GM13977 (cell line): Measurements from ENCODE around the gene UQCC2.

Experiments used
- DNase-seq: peaks from one replicate; pipeline ENCODE4 v3.0.0; 2012; ENCODE audit warnings: low spot score
- in situ Hi-C: fragments of 300-500 bp; cut with MboI; formaldehyde crosslinking; loops from one replicate; pipeline ENCODE4 v1.12.0; 2022; ENCODE audit warnings: low sequenced_read_pairs, low pct_unique_long_range_greater_than_20kb, mixed read lengths, inconsistent platforms; ENCODE audit not compliant: unreplicated experiment
- TF ChIP-seq, protein P1 (sequence below): IDR thresholded peaks from 2 replicates; pipeline ENCODE4 v1.5.1; 2012; ENCODE audit warnings: mild to moderate bottlenecking, control low read depth; ENCODE audit not compliant: insufficient read depth; ENCODE audit errors: extremely low read depth, missing control alignments

Gene UQCC2

DNA sequence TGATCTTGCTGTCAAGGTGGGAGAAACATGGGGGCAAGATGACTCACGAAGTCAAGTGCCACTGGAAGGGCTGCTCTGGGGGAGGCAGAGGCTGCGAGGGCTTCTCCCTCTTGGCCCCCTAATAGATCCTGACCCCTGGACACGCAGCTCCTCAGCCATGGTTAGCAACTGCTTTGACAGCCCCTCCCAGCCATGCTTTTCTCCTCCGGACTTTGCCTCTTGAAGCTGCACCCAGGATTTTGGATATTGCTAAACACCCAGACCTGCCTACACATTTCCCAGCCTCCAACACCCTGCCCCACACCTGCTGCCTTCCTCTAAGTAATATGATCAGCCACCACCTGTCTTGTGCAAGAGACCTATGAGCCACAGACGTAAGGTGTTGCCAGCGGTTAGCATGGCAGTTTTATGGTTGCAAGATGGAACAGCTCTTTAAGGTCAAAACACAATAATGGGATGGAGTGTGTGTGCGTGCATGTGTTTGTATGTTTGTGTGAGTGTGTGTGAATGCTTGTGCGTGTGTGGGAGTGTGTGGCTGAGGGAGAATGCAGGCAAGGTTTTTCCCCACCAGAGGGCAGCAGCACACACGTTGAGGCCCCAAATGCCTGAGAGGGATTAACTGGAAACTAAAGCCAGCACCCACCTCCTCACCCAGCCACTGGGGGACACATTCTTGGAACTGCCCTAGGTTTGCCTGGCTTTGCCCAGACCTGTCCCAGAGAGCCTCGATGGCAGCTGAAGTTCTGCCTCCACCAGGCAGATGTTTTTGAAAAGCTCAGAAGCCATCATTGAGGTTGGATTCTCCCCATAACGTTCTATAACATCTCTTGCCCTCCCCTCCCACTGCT, 32.7 kb upstream of the UQCC2 start:
- peak; percentile 89 for DNase-seq

DNA sequence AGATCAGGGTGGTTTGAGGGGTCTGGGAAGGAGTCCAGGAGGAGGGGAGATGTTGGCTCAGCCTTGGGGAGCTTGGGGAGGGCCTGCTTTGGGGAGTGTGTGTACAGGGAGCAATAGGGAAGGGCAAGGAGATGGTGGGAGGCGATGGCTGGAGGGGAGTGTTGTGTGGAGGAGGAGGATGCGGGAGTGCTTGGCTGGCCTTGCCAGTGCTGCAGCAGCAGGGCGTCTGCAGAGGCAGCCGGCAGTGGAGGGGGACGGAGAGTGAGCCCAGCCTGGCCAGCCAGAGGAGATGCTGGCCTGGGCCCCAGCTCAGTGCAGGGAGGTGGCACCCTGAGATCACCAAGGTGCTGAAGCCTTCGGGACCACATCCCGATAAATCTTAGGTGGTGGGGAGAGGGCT, 31.3 kb upstream of the UQCC2 start:
- TF ChIP-seq, protein P1, sequence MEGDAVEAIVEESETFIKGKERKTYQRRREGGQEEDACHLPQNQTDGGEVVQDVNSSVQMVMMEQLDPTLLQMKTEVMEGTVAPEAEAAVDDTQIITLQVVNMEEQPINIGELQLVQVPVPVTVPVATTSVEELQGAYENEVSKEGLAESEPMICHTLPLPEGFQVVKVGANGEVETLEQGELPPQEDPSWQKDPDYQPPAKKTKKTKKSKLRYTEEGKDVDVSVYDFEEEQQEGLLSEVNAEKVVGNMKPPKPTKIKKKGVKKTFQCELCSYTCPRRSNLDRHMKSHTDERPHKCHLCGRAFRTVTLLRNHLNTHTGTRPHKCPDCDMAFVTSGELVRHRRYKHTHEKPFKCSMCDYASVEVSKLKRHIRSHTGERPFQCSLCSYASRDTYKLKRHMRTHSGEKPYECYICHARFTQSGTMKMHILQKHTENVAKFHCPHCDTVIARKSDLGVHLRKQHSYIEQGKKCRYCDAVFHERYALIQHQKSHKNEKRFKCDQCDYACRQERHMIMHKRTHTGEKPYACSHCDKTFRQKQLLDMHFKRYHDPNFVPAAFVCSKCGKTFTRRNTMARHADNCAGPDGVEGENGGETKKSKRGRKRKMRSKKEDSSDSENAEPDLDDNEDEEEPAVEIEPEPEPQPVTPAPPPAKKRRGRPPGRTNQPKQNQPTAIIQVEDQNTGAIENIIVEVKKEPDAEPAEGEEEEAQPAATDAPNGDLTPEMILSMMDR, result no peak
- no peak for DNase-seq
- in situ Hi-C loops, result no loop called here

More for the DNA sequence above, 32.7 kb upstream of the UQCC2 start:
- in situ Hi-C loops, result no loop called here
- TF ChIP-seq, protein P1, result peak; percentile 88

DNA sequence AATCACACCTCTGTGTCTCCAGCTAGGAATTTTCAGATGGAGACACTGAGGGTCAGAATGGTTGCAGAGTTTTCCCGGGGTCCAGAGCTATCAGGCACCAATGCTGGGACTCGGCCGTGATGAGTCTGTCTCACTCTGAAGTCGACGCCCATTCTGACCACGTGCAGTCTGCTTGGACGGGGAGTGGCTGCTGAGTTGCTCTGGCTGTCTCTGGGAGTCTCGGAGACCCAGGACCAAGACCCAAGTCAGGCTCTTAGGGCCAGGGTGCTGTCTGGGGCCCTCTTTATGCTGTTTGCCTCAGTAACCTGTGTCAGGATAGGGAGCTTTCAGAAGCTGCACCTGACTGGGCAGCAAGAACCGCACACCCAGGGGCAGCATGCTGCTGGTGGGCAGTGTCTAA, 30.6 kb upstream of the UQCC2 start:
- no peak for DNase-seq
- TF ChIP-seq, protein P1, result no peak
- in situ Hi-C loops, result no loop called here

DNA sequence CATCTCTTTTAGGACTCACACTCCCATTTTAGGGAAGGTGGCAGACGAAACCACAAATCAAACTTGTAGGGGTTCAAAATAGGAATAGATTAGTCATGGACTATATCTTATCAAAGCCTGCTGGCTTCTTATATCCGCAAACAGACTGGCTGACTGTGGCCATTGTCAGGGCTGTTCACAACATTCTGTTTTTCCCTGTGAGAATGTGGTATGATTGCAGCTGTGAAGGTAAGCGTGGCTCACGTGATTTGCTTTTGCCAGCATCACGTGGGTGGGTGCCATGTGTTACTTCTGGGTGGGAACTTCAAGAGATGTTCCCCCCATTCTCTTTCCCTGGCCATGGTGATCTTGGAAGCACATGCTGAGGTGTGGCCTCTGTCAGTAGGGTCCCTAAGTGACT, 29.3 kb upstream of the UQCC2 start:
- TF ChIP-seq, protein P1, result no peak
- in situ Hi-C loops, result no loop called here
- DNase-seq, result no peak

DNA sequence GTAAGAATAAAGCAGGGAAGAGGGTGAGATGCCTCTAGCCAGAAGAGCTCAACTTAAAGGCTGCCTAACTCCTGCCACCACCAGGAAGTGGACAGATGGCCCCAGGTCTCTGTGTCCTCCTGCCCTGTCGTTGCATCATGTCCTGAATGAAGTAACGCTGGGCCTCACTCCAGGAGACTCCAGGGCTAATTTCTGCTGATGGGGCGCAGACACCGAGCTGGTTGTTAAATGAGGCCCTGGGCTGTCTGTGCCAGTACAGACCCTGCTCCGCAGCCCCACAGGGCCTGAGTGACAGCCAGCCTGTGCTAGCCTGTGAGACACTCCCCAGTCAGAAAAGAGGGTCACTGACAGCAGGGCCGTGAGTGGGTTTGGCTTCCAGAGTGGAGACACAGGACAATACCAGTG, 28.7 kb upstream of the UQCC2 start:
- DNase-seq, result no peak
- TF ChIP-seq, protein P1, result no peak
- in situ Hi-C loops, result no loop called here

DNA sequence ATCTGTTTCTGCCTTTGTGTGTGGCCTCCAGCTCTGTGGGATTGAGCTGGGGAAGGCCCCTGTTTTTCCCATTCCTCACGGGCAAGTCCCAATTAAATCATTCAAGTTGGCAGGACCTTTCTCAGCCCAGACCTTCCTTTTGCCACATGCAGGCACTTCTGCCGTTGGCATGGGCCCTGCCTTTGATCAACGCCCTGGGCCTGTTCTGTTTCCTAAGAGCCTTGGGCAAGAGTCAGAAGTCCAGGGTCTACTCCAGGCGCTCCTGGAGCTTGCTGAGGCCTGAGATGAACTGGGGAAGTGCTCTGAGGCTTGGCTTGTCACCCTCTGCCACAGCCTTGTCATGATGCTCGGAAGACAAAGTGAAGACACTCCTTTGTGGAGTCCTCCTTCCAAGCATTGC, 28.1 kb upstream of the UQCC2 start:
- in situ Hi-C loops, result no loop called here
- DNase-seq, result no peak
- TF ChIP-seq, protein P1, result no peak
